Measurements from ENCODE around the gene BFSP1.

Gene BFSP1

GRCh38 chr20:17457588-17458190 is 73.5 kb downstream of the BFSP1 start:
- no peak for DNase-seq

GRCh38 chr20:17457079-17457478 is 74.1 kb downstream of the BFSP1 start:
- no peak for DNase-seq

DNA sequence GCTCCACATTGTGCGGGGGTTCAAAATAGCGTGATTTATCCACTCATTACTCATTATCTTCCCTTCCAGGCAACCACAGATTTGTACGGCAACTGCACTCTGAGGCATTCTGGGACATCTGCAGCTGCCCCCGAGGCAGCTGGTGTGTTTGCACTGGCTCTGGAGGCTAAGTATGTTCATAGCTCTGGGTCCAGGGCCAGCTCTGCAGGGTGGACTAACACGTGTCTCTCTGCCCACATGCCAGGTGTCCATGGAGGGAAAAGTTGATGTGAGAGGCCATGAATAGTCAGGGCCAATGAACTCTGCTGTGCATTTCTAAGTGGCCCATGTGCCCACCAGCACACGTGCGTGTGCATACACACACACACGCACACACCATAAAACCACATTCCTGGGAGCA is 74.9 kb downstream of the BFSP1 start:
- DNase-seq: no peak

DNA sequence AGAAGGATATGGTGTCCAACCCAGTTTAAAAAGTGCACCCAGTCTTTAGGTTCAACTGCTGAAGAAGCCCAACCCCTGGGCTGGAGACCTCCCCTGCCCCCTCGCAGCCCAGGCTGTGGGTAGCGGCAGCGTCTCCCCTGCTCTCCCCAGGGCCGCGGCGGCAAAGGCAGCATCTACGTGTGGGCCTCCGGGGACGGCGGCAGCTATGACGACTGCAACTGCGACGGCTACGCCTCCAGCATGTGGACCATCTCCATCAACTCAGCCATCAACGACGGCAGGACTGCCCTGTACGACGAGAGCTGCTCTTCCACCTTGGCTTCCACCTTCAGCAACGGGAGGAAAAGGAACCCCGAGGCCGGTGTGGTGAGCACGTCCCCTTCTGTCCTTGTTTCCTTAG is 77.6 kb downstream of the BFSP1 start:
- DNase-seq: no peak

- no peak for DNase-seq
These were observed 78.7 kb downstream of the BFSP1 start for GRCh38 chr20:17452441-17452840.

GRCh38 chr20:17449031-17449430 is 82.1 kb downstream of the BFSP1 start:
- no peak for DNase-seq

- DNase-seq: no peak
These were observed 83.1 kb downstream of the BFSP1 start for GRCh38 chr20:17448071-17448470.

- DNase-seq: no peak
These were observed 85.0 kb downstream of the BFSP1 start for GRCh38 chr20:17446171-17446570.

DNA sequence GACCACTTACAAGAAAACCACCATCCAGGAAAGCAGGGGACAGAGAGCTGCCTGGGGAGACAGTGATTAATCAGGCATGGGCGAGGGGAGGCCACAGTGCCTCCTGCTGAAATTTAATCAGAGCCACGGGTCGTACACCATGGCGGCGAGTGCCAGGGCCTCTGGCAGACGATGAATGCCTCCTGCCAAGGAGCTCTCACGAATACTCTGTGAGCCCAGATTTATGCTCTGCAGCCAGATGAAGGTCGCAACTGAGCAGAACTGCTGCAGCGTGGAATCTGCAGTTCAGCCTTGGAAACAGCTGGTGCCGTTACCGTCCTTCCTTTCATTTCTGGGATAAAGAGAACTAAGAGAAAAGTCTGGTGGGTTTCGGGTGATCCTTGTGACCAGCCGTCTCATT is 85.6 kb downstream of the BFSP1 start:
- no peak for DNase-seq

DNA sequence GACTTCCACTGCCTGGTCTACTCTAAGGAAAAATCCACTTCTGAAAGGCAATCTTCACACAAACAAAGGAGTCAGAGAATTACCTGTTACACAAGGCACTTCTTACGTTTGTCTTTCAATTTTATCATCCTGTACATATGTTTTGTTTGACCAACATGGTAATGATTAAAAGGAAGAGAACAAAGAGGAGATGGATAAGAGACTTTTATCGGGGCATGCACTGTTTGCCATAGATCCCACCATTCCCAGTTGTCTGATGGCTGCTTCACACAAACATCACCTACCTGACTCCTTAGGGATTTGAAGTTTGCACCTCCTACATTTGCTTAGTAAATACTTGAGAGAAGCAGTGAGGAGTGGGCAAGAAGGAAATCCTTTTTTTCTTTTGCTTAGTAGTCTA is 87.1 kb downstream of the BFSP1 start:
- DNase-seq: no peak

Measured in CD4-positive, alpha-beta T cell treated with Interleukin-15 for 1 hour (primary cell).